SK-N-SH treated with all-trans-retinoic acid at 6 μM for 48 hours (cell line): ENCODE data around the gene GJA9.

Experiments used
- ATAC-seq: fragments of 200-7000 bp; cut with Tn5 transposase; 3 replicates; pipeline ENCODE4 v1.9.1; 2020; ENCODE audit warnings: mild to moderate bottlenecking, moderate library complexity
- BACH2 ChIP-seq: fragments of 250-450 bp; sonication (Bioruptor Pico); IDR thresholded peaks from 2 replicates; pipeline ENCODE4 v1.9.0; 2021; ENCODE audit warnings: mild to moderate bottlenecking, borderline replicate concordance
- CSDC2 ChIP-seq: fragments of 250-450 bp; sonication (Bioruptor Pico); IDR thresholded peaks from 2 replicates; pipeline ENCODE4 v1.5.0; 2020; ENCODE audit warnings: mild to moderate bottlenecking, moderate library complexity
- ESRRG ChIP-seq: fragments of 250-450 bp; sonication (Bioruptor Pico); IDR thresholded peaks from 2 replicates; pipeline ENCODE4 v1.6.1; 2021; ENCODE audit warnings: mild to moderate bottlenecking
- GLIS3 ChIP-seq: fragments of 250-450 bp; sonication (Bioruptor Pico); IDR thresholded peaks from 2 replicates; pipeline ENCODE4 v1.5.0; 2020; ENCODE audit warnings: mild to moderate bottlenecking, moderate library complexity
- OSR1 ChIP-seq: fragments of 250-450 bp; sonication (Bioruptor Pico); IDR thresholded peaks from 2 replicates; pipeline ENCODE4 v1.8.0; 2022; ENCODE audit warnings: moderate library complexity, mild to moderate bottlenecking, inconsistent platforms
- PPARA ChIP-seq: fragments of 250-450 bp; sonication (Bioruptor Pico); IDR thresholded peaks from 2 replicates; pipeline ENCODE4 v1.5.0; 2020; ENCODE audit warnings: mild to moderate bottlenecking, borderline replicate concordance
- RARB ChIP-seq: fragments of 250-450 bp; sonication (Bioruptor Pico); IDR thresholded peaks from 2 replicates; pipeline ENCODE4 v1.8.0; 2021; ENCODE audit warnings: mild to moderate bottlenecking, moderate library complexity
- SNAI2 ChIP-seq: fragments of 250-450 bp; sonication (Bioruptor Pico); IDR thresholded peaks from 2 replicates; pipeline ENCODE4 v1.5.0; 2020; ENCODE audit warnings: mild to moderate bottlenecking, moderate library complexity
- TCF4 ChIP-seq: fragments of 250-450 bp; sonication (Bioruptor Pico); IDR thresholded peaks from 2 replicates; pipeline ENCODE4 v1.8.0; 2021; ENCODE audit warnings: mild to moderate bottlenecking, moderate library complexity, borderline replicate concordance
- TOX ChIP-seq: fragments of 250-450 bp; sonication (Bioruptor Pico); IDR thresholded peaks from 2 replicates; pipeline ENCODE4 v1.8.0; 2021; ENCODE audit warnings: mild to moderate bottlenecking, moderate library complexity, borderline replicate concordance
- ZC3H10 ChIP-seq: fragments of 250-450 bp; sonication (Bioruptor Pico); IDR thresholded peaks from 2 replicates; pipeline ENCODE4 v1.5.1; 2021; ENCODE audit warnings: mild to moderate bottlenecking, moderate library complexity
- ZFP3 ChIP-seq: fragments of 250-450 bp; sonication (Bioruptor Pico); IDR thresholded peaks from 2 replicates; pipeline ENCODE4 v1.5.0; 2020; ENCODE audit warnings: mild to moderate bottlenecking, moderate library complexity
- ZFP30 ChIP-seq: fragments of 450-650 bp; formaldehyde crosslinking; IDR thresholded peaks from 2 replicates; pipeline ENCODE4 v1.5.0; 2022; ENCODE audit warnings: mild to moderate bottlenecking, moderate library complexity
- ZNF565 ChIP-seq: fragments of 450-650 bp; formaldehyde crosslinking; conservative IDR thresholded peaks from 2 replicates; pipeline ENCODE4 v1.5.0; 2020; ENCODE audit warnings: low read depth, mild to moderate bottlenecking, moderate library complexity
- ZNF70 ChIP-seq: fragments of 450-650 bp; formaldehyde crosslinking; IDR thresholded peaks from 2 replicates; pipeline ENCODE4 v1.5.0; 2020; ENCODE audit warnings: mild to moderate bottlenecking, moderate library complexity
- ZNF8 ChIP-seq: fragments of 450-650 bp; formaldehyde crosslinking; IDR thresholded peaks from 2 replicates; pipeline ENCODE4 v1.5.0; 2020; ENCODE audit warnings: mild to moderate bottlenecking, moderate library complexity
- TF ChIP-seq, protein P1 (sequence below): fragments of 250-450 bp; sonication (Bioruptor Pico); IDR thresholded peaks from 2 replicates; pipeline ENCODE4 v1.8.0; 2020; ENCODE audit warnings: mild to moderate bottlenecking, moderate library complexity, borderline replicate concordance
- TF ChIP-seq, protein P2 (sequence below): fragments of 250-450 bp; sonication (Bioruptor Pico); IDR thresholded peaks from 2 replicates; pipeline ENCODE4 v1.5.0; 2020; ENCODE audit warnings: mild to moderate bottlenecking, moderate library complexity
- TF ChIP-seq, protein P3 (sequence below): fragments of 250-450 bp; sonication (Bioruptor Pico); IDR thresholded peaks from 2 replicates; pipeline ENCODE4 v1.8.0; 2021; ENCODE audit warnings: low read depth, mild to moderate bottlenecking, moderate library complexity, borderline replicate concordance
- TF ChIP-seq, protein P4 (sequence below): fragments of 250-450 bp; sonication (Bioruptor Pico); IDR thresholded peaks from 2 replicates; pipeline ENCODE4 v1.5.1; 2021; ENCODE audit warnings: mild to moderate bottlenecking, moderate library complexity

The GJA9 gene

DNA sequence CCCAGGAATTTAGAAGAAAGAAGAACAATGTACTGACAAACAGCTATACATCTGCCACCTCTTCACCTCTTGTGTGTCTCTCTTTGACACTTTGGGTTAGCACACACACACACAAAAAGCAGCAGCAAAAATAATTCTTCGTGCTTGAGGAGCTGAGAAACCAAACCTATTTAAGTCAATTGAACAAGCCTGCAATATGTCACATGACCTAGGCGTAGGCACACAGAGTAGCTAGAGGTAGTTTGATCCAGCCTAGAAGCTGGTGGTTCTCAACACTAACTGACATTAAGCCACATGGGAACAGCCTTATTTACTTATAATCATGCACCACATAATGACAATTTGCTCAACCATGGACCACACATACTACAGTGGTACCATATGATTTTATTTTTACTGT, 54.1 kb downstream of the GJA9 start (continued):
- TF ChIP-seq TOX: no peak
- TF ChIP-seq, protein P1, sequence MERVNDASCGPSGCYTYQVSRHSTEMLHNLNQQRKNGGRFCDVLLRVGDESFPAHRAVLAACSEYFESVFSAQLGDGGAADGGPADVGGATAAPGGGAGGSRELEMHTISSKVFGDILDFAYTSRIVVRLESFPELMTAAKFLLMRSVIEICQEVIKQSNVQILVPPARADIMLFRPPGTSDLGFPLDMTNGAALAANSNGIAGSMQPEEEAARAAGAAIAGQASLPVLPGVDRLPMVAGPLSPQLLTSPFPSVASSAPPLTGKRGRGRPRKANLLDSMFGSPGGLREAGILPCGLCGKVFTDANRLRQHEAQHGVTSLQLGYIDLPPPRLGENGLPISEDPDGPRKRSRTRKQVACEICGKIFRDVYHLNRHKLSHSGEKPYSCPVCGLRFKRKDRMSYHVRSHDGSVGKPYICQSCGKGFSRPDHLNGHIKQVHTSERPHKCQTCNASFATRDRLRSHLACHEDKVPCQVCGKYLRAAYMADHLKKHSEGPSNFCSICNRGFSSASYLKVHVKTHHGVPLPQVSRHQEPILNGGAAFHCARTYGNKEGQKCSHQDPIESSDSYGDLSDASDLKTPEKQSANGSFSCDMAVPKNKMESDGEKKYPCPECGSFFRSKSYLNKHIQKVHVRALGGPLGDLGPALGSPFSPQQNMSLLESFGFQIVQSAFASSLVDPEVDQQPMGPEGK (CRISPR knock-in tag): no peak
- TF ChIP-seq GLIS3 (CRISPR knock-in tag): no peak
- TF ChIP-seq ZNF565 (CRISPR knock-in tag): no peak
- TF ChIP-seq PPARA: no peak
- TF ChIP-seq ZC3H10 (CRISPR knock-in tag): no peak
- TF ChIP-seq ESRRG: no peak
- TF ChIP-seq TCF4 (CRISPR knock-in tag): no peak
- TF ChIP-seq, all 23 proteins: peak for 0

DNA sequence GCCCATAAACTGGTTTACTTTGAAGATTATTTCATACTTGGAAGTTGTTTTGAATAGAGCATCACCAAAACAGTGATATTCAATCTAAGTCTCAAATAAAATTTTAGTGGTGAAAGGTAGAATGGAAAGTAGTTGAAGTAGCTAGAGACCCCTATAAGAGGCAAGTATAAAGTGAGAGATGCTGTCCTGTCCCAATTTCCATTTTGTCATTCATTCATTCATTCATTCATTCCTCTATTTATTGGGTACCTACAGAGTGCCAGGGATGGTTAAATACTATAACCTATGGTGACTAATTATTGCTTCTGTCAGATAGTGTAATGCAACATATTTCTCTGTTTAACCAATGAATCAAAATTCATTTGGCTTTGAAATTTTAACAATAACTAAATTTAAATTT, 54.5 kb downstream of the GJA9 start:
- TF ChIP-seq RARB (CRISPR knock-in tag) (no peak), ZFP3 (CRISPR knock-in tag) (no peak), GLIS3 (CRISPR knock-in tag) (no peak), ZC3H10 (CRISPR knock-in tag) (no peak), BACH2 (CRISPR knock-in tag) (no peak), CSDC2 (CRISPR knock-in tag) (no peak), TOX (no peak), ZNF70 (CRISPR knock-in tag) (no peak), OSR1 (no peak), ZNF565 (CRISPR knock-in tag) (no peak), ZFP30 (CRISPR knock-in tag) (no peak), PPARA (no peak), SNAI2 (CRISPR knock-in tag) (no peak), ESRRG (no peak), ZNF8 (CRISPR knock-in tag) (no peak)
- TF ChIP-seq, protein P1 (CRISPR knock-in tag): no peak
- TF ChIP-seq, protein P2, sequence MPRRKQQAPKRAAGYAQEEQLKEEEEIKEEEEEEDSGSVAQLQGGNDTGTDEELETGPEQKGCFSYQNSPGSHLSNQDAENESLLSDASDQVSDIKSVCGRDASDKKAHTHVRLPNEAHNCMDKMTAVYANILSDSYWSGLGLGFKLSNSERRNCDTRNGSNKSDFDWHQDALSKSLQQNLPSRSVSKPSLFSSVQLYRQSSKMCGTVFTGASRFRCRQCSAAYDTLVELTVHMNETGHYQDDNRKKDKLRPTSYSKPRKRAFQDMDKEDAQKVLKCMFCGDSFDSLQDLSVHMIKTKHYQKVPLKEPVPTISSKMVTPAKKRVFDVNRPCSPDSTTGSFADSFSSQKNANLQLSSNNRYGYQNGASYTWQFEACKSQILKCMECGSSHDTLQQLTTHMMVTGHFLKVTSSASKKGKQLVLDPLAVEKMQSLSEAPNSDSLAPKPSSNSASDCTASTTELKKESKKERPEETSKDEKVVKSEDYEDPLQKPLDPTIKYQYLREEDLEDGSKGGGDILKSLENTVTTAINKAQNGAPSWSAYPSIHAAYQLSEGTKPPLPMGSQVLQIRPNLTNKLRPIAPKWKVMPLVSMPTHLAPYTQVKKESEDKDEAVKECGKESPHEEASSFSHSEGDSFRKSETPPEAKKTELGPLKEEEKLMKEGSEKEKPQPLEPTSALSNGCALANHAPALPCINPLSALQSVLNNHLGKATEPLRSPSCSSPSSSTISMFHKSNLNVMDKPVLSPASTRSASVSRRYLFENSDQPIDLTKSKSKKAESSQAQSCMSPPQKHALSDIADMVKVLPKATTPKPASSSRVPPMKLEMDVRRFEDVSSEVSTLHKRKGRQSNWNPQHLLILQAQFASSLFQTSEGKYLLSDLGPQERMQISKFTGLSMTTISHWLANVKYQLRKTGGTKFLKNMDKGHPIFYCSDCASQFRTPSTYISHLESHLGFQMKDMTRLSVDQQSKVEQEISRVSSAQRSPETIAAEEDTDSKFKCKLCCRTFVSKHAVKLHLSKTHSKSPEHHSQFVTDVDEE: no peak
- TF ChIP-seq, protein P3, sequence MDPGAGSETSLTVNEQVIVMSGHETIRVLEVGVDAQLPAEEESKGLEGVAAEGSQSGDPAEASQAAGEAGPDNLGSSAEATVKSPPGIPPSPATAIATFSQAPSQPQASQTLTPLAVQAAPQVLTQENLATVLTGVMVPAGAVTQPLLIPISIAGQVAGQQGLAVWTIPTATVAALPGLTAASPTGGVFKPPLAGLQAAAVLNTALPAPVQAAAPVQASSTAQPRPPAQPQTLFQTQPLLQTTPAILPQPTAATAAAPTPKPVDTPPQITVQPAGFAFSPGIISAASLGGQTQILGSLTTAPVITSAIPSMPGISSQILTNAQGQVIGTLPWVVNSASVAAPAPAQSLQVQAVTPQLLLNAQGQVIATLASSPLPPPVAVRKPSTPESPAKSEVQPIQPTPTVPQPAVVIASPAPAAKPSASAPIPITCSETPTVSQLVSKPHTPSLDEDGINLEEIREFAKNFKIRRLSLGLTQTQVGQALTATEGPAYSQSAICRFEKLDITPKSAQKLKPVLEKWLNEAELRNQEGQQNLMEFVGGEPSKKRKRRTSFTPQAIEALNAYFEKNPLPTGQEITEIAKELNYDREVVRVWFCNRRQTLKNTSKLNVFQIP: no peak
- TF ChIP-seq, all 23 proteins: peak for 0
- no peak for ATAC-seq

DNA sequence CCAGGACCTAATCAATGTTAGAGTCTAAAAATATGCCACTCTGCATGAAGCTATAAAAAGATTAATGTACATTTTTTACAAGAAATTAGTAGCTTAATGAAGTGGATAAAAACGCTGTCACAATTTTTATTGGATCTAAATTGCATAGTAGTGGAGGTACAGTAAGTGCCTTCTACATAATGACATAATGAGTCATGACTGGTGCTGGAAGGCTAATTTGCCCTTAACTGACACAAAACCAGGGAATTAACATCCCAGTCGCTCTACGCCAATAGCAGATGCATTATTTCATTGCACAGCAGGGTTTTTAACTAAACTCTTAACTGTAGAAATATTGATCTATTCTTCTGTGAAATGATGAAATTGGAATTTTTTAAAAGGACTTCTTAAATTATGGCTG, 55.1 kb downstream of the GJA9 start:
- ATAC-seq: no peak
- TF ChIP-seq GLIS3 (CRISPR knock-in tag) (no peak), SNAI2 (CRISPR knock-in tag) (no peak), ZNF565 (CRISPR knock-in tag) (no peak)
- TF ChIP-seq, protein P4, sequence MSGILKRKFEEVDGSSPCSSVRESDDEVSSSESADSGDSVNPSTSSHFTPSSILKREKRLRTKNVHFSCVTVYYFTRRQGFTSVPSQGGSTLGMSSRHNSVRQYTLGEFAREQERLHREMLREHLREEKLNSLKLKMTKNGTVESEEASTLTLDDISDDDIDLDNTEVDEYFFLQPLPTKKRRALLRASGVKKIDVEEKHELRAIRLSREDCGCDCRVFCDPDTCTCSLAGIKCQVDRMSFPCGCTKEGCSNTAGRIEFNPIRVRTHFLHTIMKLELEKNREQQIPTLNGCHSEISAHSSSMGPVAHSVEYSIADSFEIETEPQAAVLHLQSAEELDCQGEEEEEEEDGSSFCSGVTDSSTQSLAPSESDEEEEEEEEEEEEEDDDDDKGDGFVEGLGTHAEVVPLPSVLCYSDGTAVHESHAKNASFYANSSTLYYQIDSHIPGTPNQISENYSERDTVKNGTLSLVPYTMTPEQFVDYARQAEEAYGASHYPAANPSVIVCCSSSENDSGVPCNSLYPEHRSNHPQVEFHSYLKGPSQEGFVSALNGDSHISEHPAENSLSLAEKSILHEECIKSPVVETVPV (CRISPR knock-in tag): no peak
- TF ChIP-seq, protein P2: no peak
